Endothelial cell of umbilical vein (primary cell): ENCODE results near the gene GPR137. TPM values are rescaled to one million over a fixed set of nuclear protein-coding genes. Genes with fewer than 3 reads are reported as not detected.
"Not testable (repeated sequence)": the region's sequence is repeated elsewhere in the genome, so short reads cannot be mapped to it uniquely, and the experiment has no call there.

ENCODE experiments used
- BruUV-seq: library from RNA; stranded (reverse); fragments of 400-500 nt; replicated peaks from 2 replicates; lab custom pipeline; 2021; lab: Mats Ljungman, UMichigan
- CTCF ChIA-PET: fragments of 300-600, 350-600 bp; sonication (Branson Sonifier 250); formaldehyde crosslinking; loops from one replicate; lab custom pipeline; 2021; ENCODE audit warnings: antibody characterized with exemption, inconsistent platforms; lab: Charles Lee
- POLR2A ChIA-PET: fragments of 300-600, 350-600 bp; sonication (Branson Sonifier 250); formaldehyde crosslinking; loops from one replicate; lab custom pipeline; 2021; ENCODE audit warnings: antibody characterized with exemption, inconsistent platforms; lab: Charles Lee
- DNase-seq: peaks from one replicate; pipeline ENCODE4 v3.0.0-alpha.2; 2011; ENCODE audit warnings: low read depth, low spot score
- FAIRE-seq: peaks from 2 replicates; lab custom pipeline; 2011; peaks lifted over from hg19 to GRCh38; lab: Jason Lieb, UNC
- H2AFZ ChIP-seq: 2 replicates; pipeline ENCODE4 v1.6.0; 2012; ENCODE audit warnings: low read depth, low read length, control low read depth, inconsistent platforms
- H3K27ac ChIP-seq: 2 replicates; pipeline ENCODE4 v1.5.1; 2011; ENCODE audit warnings: low read depth, mild to moderate bottlenecking, control low read depth, low read length, moderate library complexity; ENCODE audit not compliant: insufficient read depth
- H3K27me3 ChIP-seq, 2 experiments: 2 replicates each; pipeline versions ENCODE4 v1.6.0 to v1.6.1; 2011; ENCODE audit warnings: low read length in 2 of 2, mixed read lengths in 1 of 2; ENCODE audit not compliant: control insufficient read depth in 2 of 2, insufficient read depth in 2 of 2
- H3K36me3 ChIP-seq, 2 experiments: 2 replicates in 1 of 2; 3 replicates in 1 of 2; pipeline ENCODE4 v1.5.1; 2011; ENCODE audit warnings: low read length in 2 of 2, mild to moderate bottlenecking in 1 of 2, moderate library complexity in 1 of 2; ENCODE audit not compliant: control insufficient read depth in 2 of 2, insufficient read depth in 2 of 2; ENCODE audit errors: extremely low read depth in 1 of 2
- H3K4me1 ChIP-seq: 3 replicates; pipeline ENCODE4 v1.5.1; 2011; ENCODE audit warnings: mild to moderate bottlenecking, low read length; ENCODE audit not compliant: control insufficient read depth, insufficient read depth; ENCODE audit errors: extremely low read depth
- H3K4me2 ChIP-seq: 2 replicates; pipeline ENCODE4 v1.6.1; 2011; ENCODE audit warnings: low read length, control low read depth, mixed read lengths; ENCODE audit not compliant: insufficient read depth
- H3K4me3 ChIP-seq, 3 experiments: fragments of 200-600 bp in 1 of 3; sonication (generic), shearing (Covaris generic) in 1 of 3; replicated peaks in 1 of 3; 2 replicates each; pipeline ENCODE4 v1.5.1; 2011 to 2016; ENCODE audit warnings: control low read depth in 3 of 3, low read length in 3 of 3, mild to moderate bottlenecking in 2 of 3, inconsistent platforms in 1 of 3, low read depth in 1 of 3, moderate library complexity in 1 of 3; ENCODE audit not compliant: insufficient read depth in 1 of 3
- H3K79me2 ChIP-seq: 2 replicates; pipeline ENCODE4 v1.6.0; 2012; ENCODE audit warnings: low read length, inconsistent platforms; ENCODE audit not compliant: control insufficient read depth, insufficient read depth
- H3K9ac ChIP-seq: replicated peaks from 2 replicates; pipeline ENCODE3; 2011; ENCODE audit warnings: low read length, control low read depth; ENCODE audit not compliant: insufficient read depth; ENCODE audit errors: extremely low read depth
- H3K9me1 ChIP-seq: replicated peaks from 3 replicates; pipeline ENCODE4 v1.6.0; 2011; ENCODE audit warnings: mild to moderate bottlenecking, low read length; ENCODE audit not compliant: control insufficient read depth, insufficient read depth; ENCODE audit errors: extremely low read depth
- H3K9me3 ChIP-seq: replicated peaks from 2 replicates; pipeline ENCODE4 v1.5.1; 2012; ENCODE audit warnings: low read length, inconsistent platforms; ENCODE audit not compliant: control insufficient read depth, insufficient read depth
- H4K20me1 ChIP-seq: replicated peaks from 2 replicates; pipeline ENCODE3; 2011; ENCODE audit warnings: mild to moderate bottlenecking, low read length; ENCODE audit not compliant: control insufficient read depth, insufficient read depth; ENCODE audit errors: extremely low read depth
- CTCF ChIP-seq, 2 donors: IDR thresholded peaks; 1 replicate in 1 of 2; 2 replicates in 1 of 2; pipeline ENCODE4 v1.5.1; 2011; ENCODE audit warnings: low read length in 2 of 2, mild to moderate bottlenecking in 2 of 2, moderate library complexity in 2 of 2, control low read depth in 1 of 2, inconsistent platforms in 1 of 2, low read depth in 1 of 2; ENCODE audit not compliant: insufficient read depth in 1 of 2; ENCODE audit errors: extremely low read depth in 1 of 2
- POLR2A ChIP-seq: IDR thresholded peaks from 2 replicates; pipeline ENCODE4 v1.6.1; 2012; ENCODE audit warnings: low read depth, mild to moderate bottlenecking, control low read depth, low read length
- POLR2AphosphoS5 ChIP-seq: IDR thresholded peaks from 2 replicates; pipeline ENCODE4 v1.6.1; 2012; ENCODE audit warnings: low read depth, mild to moderate bottlenecking, control low read depth, low read length, moderate library complexity; ENCODE audit not compliant: insufficient read depth
- dilution Hi-C: fragments of 300-500 bp; cut with MboI; formaldehyde crosslinking; loops from one replicate; pipeline ENCODE4 v1.15.0; 2019; ENCODE audit warnings: low sequenced_read_pairs; ENCODE audit not compliant: extremely low pct_ligation_motif_present
- intact Hi-C: fragments of 100-400 bp; cut with micrococcal nuclease; formaldehyde crosslinking; loops from one replicate; pipeline ENCODE4 v1.10.0; 2022
- polyA plus RNA-seq, 4 experiments: library from polyadenylated mRNA; depleted of rRNA in 3 of 4; stranded (reverse) in 3 of 4; unstranded in 1 of 4; fragments of >200 nt; gene quantifications; 2 replicates each; pipeline versions ENCODE4 v1.2.1 to v1.2.3, GENCODE V29; 2011 to 2012; ENCODE audit warnings: missing spikeins in 1 of 4
- total RNA-seq: library from RNA; stranded (reverse); gene quantifications from 2 replicates; pipeline ENCODE4 v1.2.3, GENCODE V29; 2021
- TF ChIP-seq, protein P1 (sequence below): IDR thresholded peaks from 2 replicates; pipeline ENCODE4 v1.6.1; 2011; ENCODE audit not compliant: insufficient read depth, insufficient read length

The GPR137 gene
- total and polyA plus RNA-seq, 2 donors (not counting 3 experiments of a cell fraction or from before 2014, with no cell fraction given): 40.9 to 42.5 TPM

- H2AFZ ChIP-seq, H3K9me1 ChIP-seq, H3K9ac ChIP-seq, H3K9me3 ChIP-seq, dilution Hi-C loops, H3K27ac ChIP-seq, H4K20me1 ChIP-seq, DNase-seq, BruUV-seq, H3K27me3 ChIP-seq, H3K4me2 ChIP-seq, FAIRE-seq: not testable (repeated sequence)
- CTCF ChIA-PET: interaction anchor here (1.0 to 5.0 kb wide), 8 partner anchors 21 to 85 kb away, joined by 4 to 36 read pairs (median 6); partner anchors contain the start of genes CATSPERZ, ESRRA, PRDX5 and STIP1
- Histone ChIP-seq H3K79me2 (peaks cover 40% of the 10 kb centered on the region), H3K4me1 (peaks cover 23% of the 10 kb centered on the region), H3K36me3 (peaks cover 0 to 12% of the 10 kb centered on the region in 2 experiments), H3K4me3 (peak overlapping the region in 1 of 3 experiments; percentile 78)
- intact Hi-C loops: loop anchor here (2.0 kb wide), 1 partner anchor 38 kb away; the partner anchor contains the start of genes BAD and GPR137
- TF ChIP-seq POLR2AphosphoS5: peak; percentile 40
- POLR2A ChIA-PET: interaction anchor here (0.6 to 2.2 kb wide), 2 partner anchors 17 to 22 kb away, joined by 4 to 10 read pairs; no protein-coding TSS in a partner anchor
Measured at GRCh38 chr11:64246621-64246870, 39.1 kb upstream of the GPR137 start.

- H3K9me1 ChIP-seq: no peaks in the 10 kb centered on the region
- peak within 1 kb of the TSS; percentile 47 for H3K27ac ChIP-seq
- intact Hi-C loops (loop anchor here (1.0 to 2.0 kb wide), 2 partner anchors 22 to 38 kb away; partner anchors contain the start of genes BAD and GPR137), dilution Hi-C loops (no loop called here)
- peaks cover 42% of the 10 kb centered on the region for H3K79me2 ChIP-seq
- ChIA-PET CTCF (interaction anchor here (0.7 to 5.0 kb wide), 8 partner anchors 21 to 84 kb away, joined by 3 to 36 read pairs (median 6); partner anchors contain the start of genes CATSPERZ and ESRRA), POLR2A (interaction anchor here (0.6 to 2.2 kb wide), 2 partner anchors 16 to 21 kb away, joined by 4 to 10 read pairs; no protein-coding TSS in a partner anchor)
- peak within 1 kb of the TSS; percentile 35 for H2AFZ ChIP-seq
- no peaks in the 10 kb centered on the region for H3K27me3 ChIP-seq
- FAIRE-seq: peak; percentile 83
- DNase-seq: peak; percentile 80
- TF ChIP-seq POLR2AphosphoS5 (peak; percentile 74), CTCF (IDR thresholded peaks at IDR 0.05; ENCODE audit: extremely low read depth in 1 of 2, insufficient read depth in 1 of 2, low read depth in 1 of 2, low read length in 2 of 2) (no peak), POLR2A (peak; percentile 14)
- TF ChIP-seq, protein P1, sequence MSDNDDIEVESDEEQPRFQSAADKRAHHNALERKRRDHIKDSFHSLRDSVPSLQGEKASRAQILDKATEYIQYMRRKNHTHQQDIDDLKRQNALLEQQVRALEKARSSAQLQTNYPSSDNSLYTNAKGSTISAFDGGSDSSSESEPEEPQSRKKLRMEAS: peak; percentile 74
- peak within 1 kb of the TSS; percentile 67 for H3K9ac ChIP-seq
- H3K9me3 ChIP-seq: no peaks in the 10 kb centered on the region
- H3K4me1 ChIP-seq: peaks cover 28% of the 10 kb centered on the region
- peaks cover 0 to 12% of the 10 kb centered on the region in 2 experiments for H3K36me3 ChIP-seq
- peak within 1 kb of the TSS; percentile 89 for H3K4me2 ChIP-seq
- BruUV-seq: no TSS peak
- no peaks in the 10 kb centered on the region for H4K20me1 ChIP-seq
- H3K4me3 ChIP-seq: peak within 1 kb of the TSS; percentile 67 to 78 (median 75)
Measured at GRCh38 chr11:64246871-64247728, 38.5 kb upstream of the GPR137 start, which contains the start of gene PPP1R14B. Gene PPP1R14B (minus strand): TSS chr11:64246943. CDS start chr11:64246673, 270 bp downstream.
